H9 (cell line): ENCODE results near the gene GNMT. TPM values are rescaled to one million over a fixed set of nuclear protein-coding genes. Genes with fewer than 3 reads are reported as not detected.
"Not testable (repeated sequence)": the region's sequence is repeated elsewhere in the genome, so short reads cannot be mapped to it uniquely, and the experiment has no call there.

ENCODE experiments used
- DNase-seq: peaks from one replicate; pipeline ENCODE4 v3.0.0-alpha.2; 2017
- H2AFZ ChIP-seq: one replicate; pipeline ENCODE4 v1.6.1; 2013; ENCODE audit warnings: mild to moderate bottlenecking, low read length, control low read depth, moderate library complexity
- H2AK5ac ChIP-seq: 2 replicates; pipeline ENCODE4 v1.6.1; 2013; ENCODE audit warnings: low read length, control low read depth, mixed read lengths; ENCODE audit not compliant: insufficient read length
- H2BK120ac ChIP-seq: one replicate; pipeline ENCODE4 v1.6.1; 2013; ENCODE audit warnings: low read depth, mild to moderate bottlenecking, low read length, control low read depth, inconsistent platforms; ENCODE audit not compliant: poor library complexity, severe bottlenecking
- H2BK12ac ChIP-seq: 2 replicates; pipeline ENCODE4 v1.6.1; 2013; ENCODE audit warnings: low read length, control low read depth, mixed read lengths, low read depth; ENCODE audit not compliant: insufficient read length
- H2BK15ac ChIP-seq: 2 replicates; pipeline ENCODE4 v1.6.1; 2013; ENCODE audit warnings: low read depth, low read length, control low read depth
- H2BK20ac ChIP-seq: one replicate; pipeline ENCODE4 v1.6.1; 2013; ENCODE audit warnings: low read depth, mild to moderate bottlenecking, low read length, control low read depth, inconsistent platforms; ENCODE audit not compliant: poor library complexity, severe bottlenecking
- H2BK5ac ChIP-seq: 2 replicates; pipeline ENCODE4 v1.6.1; 2013; ENCODE audit warnings: low read length, control low read depth, mixed read lengths; ENCODE audit not compliant: insufficient read length
- H3K14ac ChIP-seq: 2 replicates; pipeline ENCODE4 v1.6.1; 2013; ENCODE audit warnings: low read length, control low read depth; ENCODE audit not compliant: insufficient read depth
- H3K18ac ChIP-seq: 2 replicates; pipeline ENCODE4 v1.6.1; 2013; ENCODE audit warnings: low read depth, mild to moderate bottlenecking, mixed read lengths, low read length, control low read depth; ENCODE audit not compliant: insufficient read length
- H3K23ac ChIP-seq: 2 replicates; pipeline ENCODE4 v1.6.1; 2013; ENCODE audit warnings: low read length, control low read depth, mixed read lengths, low read depth; ENCODE audit not compliant: insufficient read length
- H3K23me2 ChIP-seq: 2 replicates; pipeline ENCODE4 v1.6.1; 2013; ENCODE audit warnings: low read depth, mild to moderate bottlenecking, mixed read lengths, low read length, control low read depth; ENCODE audit not compliant: insufficient read length, poor library complexity, severe bottlenecking
- H3K27ac ChIP-seq: 2 replicates; pipeline ENCODE4 v1.5.1; 2013; ENCODE audit warnings: low read length, control low read depth, mixed read lengths, low read depth; ENCODE audit not compliant: insufficient read length
- H3K27me3 ChIP-seq: 2 replicates; pipeline ENCODE4 v1.6.1; 2013; ENCODE audit warnings: low read length, control low read depth, inconsistent platforms; ENCODE audit not compliant: insufficient read depth
- H3K4ac ChIP-seq: 2 replicates; pipeline ENCODE4 v1.6.1; 2013; ENCODE audit warnings: low read depth, mild to moderate bottlenecking, control low read depth, inconsistent platforms, low read length, moderate library complexity
- H3K4me1 ChIP-seq: 2 replicates; pipeline ENCODE4 v1.6.1; 2013; ENCODE audit warnings: low read length, control low read depth, inconsistent platforms; ENCODE audit not compliant: insufficient read depth
- H3K4me2 ChIP-seq: 2 replicates; pipeline ENCODE4 v1.6.1; 2013; ENCODE audit warnings: low read length, control low read depth, mixed read lengths; ENCODE audit not compliant: insufficient read length, insufficient read depth
- H3K56ac ChIP-seq: 2 replicates; pipeline ENCODE4 v1.6.1; 2013; ENCODE audit warnings: low read depth, mild to moderate bottlenecking, mixed read lengths, low read length, control low read depth; ENCODE audit not compliant: insufficient read length
- H3K79me1 ChIP-seq: 2 replicates; pipeline ENCODE4 v1.6.1; 2013; ENCODE audit warnings: low read depth, mild to moderate bottlenecking, moderate library complexity, low read length, control low read depth, inconsistent platforms; ENCODE audit not compliant: insufficient read depth, poor library complexity, severe bottlenecking
- H3K79me2 ChIP-seq: 2 replicates; pipeline ENCODE4 v1.6.1; 2013; ENCODE audit warnings: low read length, control low read depth, inconsistent platforms; ENCODE audit not compliant: insufficient read depth
- H3K9ac ChIP-seq: 2 replicates; pipeline ENCODE4 v1.6.1; 2013; ENCODE audit warnings: low read length, control low read depth, mixed read lengths; ENCODE audit not compliant: insufficient read length; ENCODE audit errors: extremely low read depth
- H3K9me3 ChIP-seq: one replicate; pipeline ENCODE4 v1.6.1; 2013; ENCODE audit warnings: low read depth, low read length, inconsistent platforms; ENCODE audit not compliant: control insufficient read depth
- H3T11ph ChIP-seq: one replicate; pipeline ENCODE4 v1.6.1; 2013; ENCODE audit warnings: mild to moderate bottlenecking, low read length, control low read depth, inconsistent platforms
- H4K20me1 ChIP-seq: one replicate; pipeline ENCODE4 v1.6.1; 2013; ENCODE audit not compliant: control insufficient read depth, insufficient read length, insufficient read depth
- H4K5ac ChIP-seq: 2 replicates; pipeline ENCODE4 v1.6.1; 2013; ENCODE audit warnings: low read depth, mild to moderate bottlenecking, mixed read lengths, low read length, control low read depth; ENCODE audit not compliant: insufficient read length
- H4K8ac ChIP-seq: replicated peaks from 2 replicates; pipeline ENCODE4 v1.6.1; 2013; ENCODE audit warnings: low read length, control low read depth, mixed read lengths, low read depth; ENCODE audit not compliant: insufficient read length
- H4K91ac ChIP-seq: 2 replicates; pipeline ENCODE4 v1.6.1; 2013; ENCODE audit warnings: low read depth, mild to moderate bottlenecking, moderate library complexity, mixed read lengths, low read length, control low read depth; ENCODE audit not compliant: insufficient read length
- H3K27ac Mint-ChIP-seq, 3 experiments: 2 replicates in 2 of 3; 3 replicates in 1 of 3; pipeline ENCODE4 v1.8.0; 2020 to 2021; ENCODE audit warnings: mixed read lengths in 3 of 3, mild to moderate bottlenecking in 1 of 3, moderate library complexity in 1 of 3
- H3K27me3 Mint-ChIP-seq: 2 replicates; pipeline ENCODE4 v1.8.0; 2021; ENCODE audit warnings: low read depth, mild to moderate bottlenecking, moderate library complexity, mixed read lengths
- H3K36me3 Mint-ChIP-seq, 3 experiments: 2 replicates in 2 of 3; 3 replicates in 1 of 3; pipeline ENCODE4 v1.8.0; 2020 to 2021; ENCODE audit warnings: low read depth in 3 of 3, mixed read lengths in 3 of 3; ENCODE audit not compliant: insufficient read depth in 1 of 3
- H3K4me1 Mint-ChIP-seq, 2 experiments: 2 replicates each; pipeline ENCODE4 v1.8.0; 2020; ENCODE audit warnings: mixed read lengths in 2 of 2
- H3K4me3 Mint-ChIP-seq, 2 experiments: 2 replicates in 1 of 2; 3 replicates in 1 of 2; pipeline ENCODE4 v1.8.0; 2020 to 2021; ENCODE audit warnings: mild to moderate bottlenecking in 2 of 2, mixed read lengths in 2 of 2, moderate library complexity in 1 of 2
- H3K9me3 Mint-ChIP-seq, 2 experiments: 2 replicates in 1 of 2; 3 replicates in 1 of 2; pipeline ENCODE4 v1.8.0; 2020; ENCODE audit warnings: mild to moderate bottlenecking in 2 of 2, mixed read lengths in 2 of 2, moderate library complexity in 1 of 2
- CTCF ChIP-seq: fragments of 200-600 bp; sonication (generic); conservative IDR thresholded peaks from 3 replicates; pipeline ENCODE4 v1.8.0; 2021; ENCODE audit warnings: antibody characterized with exemption, mild to moderate bottlenecking
- WGBS: extraction: QIAGEN DNeasy Blood & Tissue Kit; methylation state at CpG from one replicate; pipeline ENCODE4 v1.1.7; 2013; ENCODE audit warnings: missing lambda C conversion rate, low lambda C conversion rate, mixed read lengths; ENCODE audit not compliant: insufficient read length; ENCODE audit errors: extremely low coverage; 5-methylcytosine and 5-hydroxymethylcytosine counted together
- total RNA-seq: library from RNA; stranded (reverse); gene quantifications from 2 replicates; pipeline ENCODE4 v1.2.1, GENCODE V29; 2021

GNMT gene
- total RNA-seq, 1 experiment from 2014 or later, result 1.1 TPM

GRCh38 chr6:42996513-42996912, 36.0 kb downstream of the GNMT start:
- no peak overlapping the region for H3K14ac ChIP-seq
- H3K18ac ChIP-seq, result no peak overlapping the region
- no peak overlapping the region for H3K4me2 ChIP-seq
- no peaks in the 10 kb centered on the region for H4K20me1 ChIP-seq
- H3K9ac ChIP-seq, result no peak overlapping the region
- no peak overlapping the region for H2BK15ac ChIP-seq
- no peak overlapping the region for H4K91ac ChIP-seq
- Mint-ChIP-seq H3K4me3 (no peak overlapping the region), H3K9me3 (no peaks in the 10 kb centered on the region), H3K4me1 (peaks cover 0 to 5% of the 10 kb centered on the region in 2 experiments; a peak in 1 of 4 replicates), H3K36me3 (peaks cover 5 to 22% (median 8%) of the 10 kb centered on the region in 3 experiments; a peak in 4 of 7 replicates), H3K27ac (peak overlapping the region in 1 of 3 experiments; percentile 37; a peak in 1 of 7 replicates), H3K27me3 (no peaks in the 10 kb centered on the region; the same call in 1 of the 2 replicates)
- H2BK20ac ChIP-seq, result no peak overlapping the region
- no peak overlapping the region for H2AK5ac ChIP-seq
- TF ChIP-seq CTCF, result no peak
- H3K79me1 ChIP-seq, result no peaks in the 10 kb centered on the region
- no peak overlapping the region for H3K23ac ChIP-seq
- no peak overlapping the region for H3T11ph ChIP-seq
- no peak overlapping the region for H2AFZ ChIP-seq
- H3K4me1 ChIP-seq, result no peaks in the 10 kb centered on the region
- H2BK120ac ChIP-seq, result no peak overlapping the region
- no peak overlapping the region for H3K27ac ChIP-seq
- H2BK5ac ChIP-seq, result no peak overlapping the region
- no peak overlapping the region for H4K8ac ChIP-seq
- H3K79me2 ChIP-seq, result no peaks in the 10 kb centered on the region
- H3K23me2 ChIP-seq, result no peaks in the 10 kb centered on the region
- no peak for DNase-seq
- no peaks in the 10 kb centered on the region for H3K27me3 ChIP-seq
- H4K5ac ChIP-seq, result no peak overlapping the region
- no peaks in the 10 kb centered on the region for H3K9me3 ChIP-seq
- H2BK12ac ChIP-seq, result no peak overlapping the region
- no peak overlapping the region for H3K56ac ChIP-seq
- no peak overlapping the region for H3K4ac ChIP-seq

- not testable (repeated sequence) for H3K4me2 ChIP-seq, H3T11ph ChIP-seq, H3K9me3 Mint-ChIP-seq, H3K9me3 ChIP-seq, H4K20me1 ChIP-seq, H4K91ac ChIP-seq, H2BK15ac ChIP-seq, H3K4ac ChIP-seq, H4K5ac ChIP-seq, H3K4me3 Mint-ChIP-seq, H3K27ac Mint-ChIP-seq, H3K79me1 ChIP-seq, H3K18ac ChIP-seq, H3K56ac ChIP-seq, H3K27ac ChIP-seq, H3K9ac ChIP-seq, H2BK20ac ChIP-seq, H3K79me2 ChIP-seq, H3K23me2 ChIP-seq, H4K8ac ChIP-seq, H3K27me3 Mint-ChIP-seq, H3K14ac ChIP-seq, DNase-seq, H2AFZ ChIP-seq, H2AK5ac ChIP-seq, H2BK120ac ChIP-seq, H2BK5ac ChIP-seq, H2BK12ac ChIP-seq, H3K4me1 ChIP-seq, H3K23ac ChIP-seq, H3K27me3 ChIP-seq
- no CpG with 5 or more reads among the region's 9 CpGs for WGBS
- Mint-ChIP-seq H3K36me3 (peaks cover 2 to 21% (median 13%) of the 10 kb centered on the region in 3 experiments; a peak in 4 of 7 replicates), H3K4me1 (peaks cover 4 to 11% of the 10 kb centered on the region in 2 experiments; a peak in 3 of 4 replicates)
Measured at GRCh38 chr6:42998205-42998604, 37.7 kb downstream of the GNMT start.
